GM11168 (cell line): ENCODE results near the gene ABCA13.

ENCODE experiments used
- in situ Hi-C: fragments of 300-500 bp; cut with MboI; formaldehyde crosslinking; loops from one replicate; pipeline ENCODE4 v1.12.0; 2022; ENCODE audit warnings: low sequenced_read_pairs; ENCODE audit not compliant: unreplicated experiment

The ABCA13 gene

DNA sequence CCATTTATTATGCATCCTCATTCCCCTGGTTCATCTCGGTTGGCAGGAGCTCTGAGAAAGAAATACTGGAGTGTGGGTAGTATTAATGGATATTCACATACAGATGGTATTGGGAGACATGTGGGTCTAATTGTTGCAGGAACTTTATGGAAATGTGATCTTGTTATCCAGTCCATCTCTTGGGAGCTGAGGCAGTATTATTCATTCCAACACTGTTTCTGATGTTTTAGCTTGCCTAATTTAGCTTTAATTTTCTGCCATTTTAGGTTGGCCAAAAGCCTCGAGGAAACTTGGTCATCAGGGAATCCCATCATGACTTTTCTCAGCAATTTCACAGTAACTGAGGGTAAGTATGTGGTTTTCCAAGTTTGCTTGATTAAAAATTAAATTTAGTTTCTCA lies 125.7 kb downstream of the ABCA13 start:
- in situ Hi-C loops: no loop called here

DNA sequence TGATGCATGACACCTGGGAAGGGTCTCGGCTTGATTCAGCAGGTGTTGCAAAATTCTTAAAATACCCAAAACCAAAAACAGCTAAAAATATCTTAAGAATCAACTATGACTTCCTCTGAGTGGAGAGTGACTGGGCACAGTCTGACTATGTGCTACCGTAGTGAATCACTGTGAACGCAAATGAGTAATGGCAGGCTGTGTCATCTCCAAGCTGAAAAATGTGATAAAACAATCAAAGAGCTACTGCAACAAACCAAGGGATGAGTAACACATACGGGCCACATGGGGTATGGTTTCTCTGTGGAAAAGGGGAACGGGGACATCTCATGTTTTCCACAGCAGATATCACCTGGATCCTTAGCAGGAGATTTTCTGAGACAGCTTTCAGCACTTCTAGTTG lies 127.5 kb downstream of the ABCA13 start:
- in situ Hi-C loops: no loop called here

DNA sequence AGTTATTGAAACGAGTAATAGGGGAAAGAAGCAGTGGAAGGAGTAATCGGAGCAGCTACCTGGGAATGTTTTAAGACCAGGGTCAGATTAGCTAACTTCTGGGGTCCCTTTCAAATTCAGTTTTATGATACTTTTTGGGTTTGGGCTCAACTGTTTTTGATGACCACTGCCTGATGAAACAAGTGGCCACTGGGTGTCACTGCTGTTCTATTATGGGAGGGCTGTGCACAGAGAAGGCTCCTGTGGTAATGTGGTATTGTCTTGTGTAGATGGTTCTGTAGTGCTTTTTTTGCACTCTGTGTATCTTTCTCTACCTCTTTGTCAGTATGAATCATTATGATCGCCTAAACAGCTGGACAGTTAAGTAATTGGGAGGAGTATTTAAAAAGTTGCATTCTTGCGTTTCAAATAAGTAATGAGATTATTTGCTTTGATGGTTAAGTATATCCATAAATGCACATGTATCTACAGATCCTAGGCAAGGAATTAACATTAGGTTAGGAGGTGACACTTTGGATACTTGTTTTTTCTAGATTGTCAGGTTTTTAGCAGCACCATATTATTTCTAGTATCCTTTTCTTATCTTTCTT lies 128.4 kb downstream of the ABCA13 start:
- in situ Hi-C loops: no loop called here

DNA sequence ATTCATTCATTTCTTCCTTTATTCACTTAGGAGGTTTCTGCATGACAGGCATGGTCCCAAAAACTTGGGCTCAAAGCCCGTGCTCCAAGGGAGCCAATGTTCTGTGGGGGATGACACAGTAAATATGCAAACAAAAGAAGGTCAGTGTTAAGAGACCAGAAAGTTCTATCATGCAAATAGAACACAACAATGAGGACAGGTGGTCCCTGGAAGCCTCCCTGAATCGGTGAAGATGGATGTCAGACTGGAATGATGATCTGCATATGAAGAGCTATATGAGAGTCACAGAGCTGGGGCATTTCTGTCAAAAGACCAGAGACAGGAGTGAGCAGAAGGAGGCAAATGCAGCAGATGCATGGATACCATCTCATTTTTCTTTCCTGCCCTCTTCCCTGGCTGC lies 129.0 kb downstream of the ABCA13 start:
- in situ Hi-C loops: no loop called here

DNA sequence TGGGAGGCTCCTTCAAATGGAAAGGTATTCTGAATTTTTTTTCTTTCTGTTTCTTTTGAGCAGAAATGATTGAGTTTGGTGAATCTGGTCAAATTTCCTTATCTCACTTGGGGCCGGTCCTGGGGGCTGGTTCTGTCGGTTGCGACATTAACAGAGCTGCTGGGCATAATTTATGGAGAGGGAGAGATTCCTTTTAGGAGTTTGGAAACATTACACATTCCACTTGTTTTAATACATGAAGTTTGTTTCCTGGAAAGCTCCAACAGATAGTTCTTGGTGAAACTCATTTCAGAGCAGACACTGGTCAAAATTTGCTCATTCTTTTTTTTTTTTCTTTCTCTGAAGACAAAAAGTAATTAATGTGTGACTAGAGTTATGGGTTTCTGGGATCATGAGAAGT lies 129.9 kb downstream of the ABCA13 start:
- in situ Hi-C loops: no loop called here

DNA sequence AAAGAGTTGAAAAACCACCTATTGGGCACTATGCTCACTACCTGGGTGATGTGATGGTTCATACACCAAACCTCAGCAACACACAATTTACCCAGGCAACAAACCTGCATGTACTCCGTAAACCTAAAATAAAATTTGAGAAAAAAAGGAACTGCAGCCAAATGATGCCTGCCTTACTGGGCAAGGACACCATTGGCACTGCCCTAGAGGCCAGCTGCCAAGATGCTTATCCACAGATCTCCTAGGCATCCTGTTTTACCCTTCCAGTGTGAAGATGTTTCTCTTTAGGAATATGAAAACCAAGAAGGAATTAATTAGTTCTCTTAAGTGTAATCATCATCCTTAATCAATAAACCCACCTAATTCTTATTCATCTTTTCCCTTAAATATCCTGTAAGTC lies 133.4 kb downstream of the ABCA13 start:
- in situ Hi-C loops: no loop called here

DNA sequence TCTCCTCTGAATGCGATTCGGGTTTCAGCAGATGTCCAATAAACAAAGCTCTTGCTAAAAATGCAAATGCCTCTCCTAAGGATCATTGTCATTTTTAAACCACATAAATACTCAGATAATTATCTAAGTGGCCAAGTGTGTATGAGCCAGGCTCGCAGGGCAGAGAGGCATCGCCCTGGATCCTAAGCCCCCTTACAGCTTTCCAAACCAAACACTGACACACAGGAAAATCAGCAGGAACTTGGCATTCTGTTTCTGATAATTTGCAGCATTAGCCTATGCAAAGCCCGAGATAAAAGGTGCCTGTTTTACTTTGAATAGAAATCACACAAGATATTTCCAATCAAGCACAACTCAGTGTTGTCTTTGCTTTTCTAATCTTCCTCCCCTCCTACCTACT lies 134.4 kb downstream of the ABCA13 start:
- in situ Hi-C loops: no loop called here

DNA sequence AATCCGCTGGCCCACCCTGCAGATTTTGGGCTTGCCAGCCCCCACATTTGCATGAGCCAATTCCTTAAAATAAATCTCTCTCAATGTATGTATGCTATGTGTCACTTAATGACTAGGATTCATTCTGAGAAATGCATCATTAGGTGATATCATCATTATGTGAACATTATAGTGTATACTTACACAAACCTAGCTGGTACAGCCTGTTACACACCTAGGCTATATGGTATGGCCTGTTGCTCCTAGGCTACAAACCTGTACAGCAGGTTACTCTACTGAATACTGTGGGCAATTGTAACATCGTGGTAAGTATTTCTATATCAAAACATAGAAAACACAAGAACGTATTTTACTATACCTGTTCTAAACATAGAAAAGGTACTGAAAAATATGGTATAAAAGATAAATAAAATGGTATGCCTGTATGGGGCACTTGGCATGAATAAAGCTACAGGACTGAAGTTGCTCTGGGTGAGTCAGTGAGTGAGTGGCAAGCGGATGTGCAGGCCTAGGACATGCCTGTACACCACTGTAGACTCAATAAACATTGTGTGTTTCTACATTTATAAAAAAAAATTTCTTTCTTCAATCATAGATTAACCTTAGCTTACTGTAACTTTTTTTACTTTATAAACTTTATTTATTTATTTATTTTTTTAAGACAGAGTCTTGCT lies 135.9 kb downstream of the ABCA13 start:
- in situ Hi-C loops: no loop called here

DNA sequence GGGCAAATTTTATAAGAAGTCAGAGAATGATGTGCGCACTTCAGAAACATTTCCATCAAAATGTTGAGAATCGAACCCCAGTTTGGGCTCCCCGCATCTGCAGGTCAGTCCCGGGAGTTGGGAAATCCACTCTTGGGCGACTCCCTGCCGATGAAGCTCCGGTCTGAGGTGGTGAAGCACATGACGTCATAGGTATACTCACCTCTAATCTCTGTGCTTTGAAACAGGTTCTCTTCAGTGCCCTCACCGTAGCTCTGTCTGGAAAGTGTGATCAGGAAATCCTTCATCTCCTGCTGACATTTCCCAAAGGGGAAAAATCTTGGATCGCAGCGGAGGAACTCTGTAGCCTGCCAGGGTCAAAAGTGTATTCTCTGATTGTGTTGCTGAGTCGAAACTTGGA lies 138.5 kb downstream of the ABCA13 start:
- in situ Hi-C loops: no loop called here

DNA sequence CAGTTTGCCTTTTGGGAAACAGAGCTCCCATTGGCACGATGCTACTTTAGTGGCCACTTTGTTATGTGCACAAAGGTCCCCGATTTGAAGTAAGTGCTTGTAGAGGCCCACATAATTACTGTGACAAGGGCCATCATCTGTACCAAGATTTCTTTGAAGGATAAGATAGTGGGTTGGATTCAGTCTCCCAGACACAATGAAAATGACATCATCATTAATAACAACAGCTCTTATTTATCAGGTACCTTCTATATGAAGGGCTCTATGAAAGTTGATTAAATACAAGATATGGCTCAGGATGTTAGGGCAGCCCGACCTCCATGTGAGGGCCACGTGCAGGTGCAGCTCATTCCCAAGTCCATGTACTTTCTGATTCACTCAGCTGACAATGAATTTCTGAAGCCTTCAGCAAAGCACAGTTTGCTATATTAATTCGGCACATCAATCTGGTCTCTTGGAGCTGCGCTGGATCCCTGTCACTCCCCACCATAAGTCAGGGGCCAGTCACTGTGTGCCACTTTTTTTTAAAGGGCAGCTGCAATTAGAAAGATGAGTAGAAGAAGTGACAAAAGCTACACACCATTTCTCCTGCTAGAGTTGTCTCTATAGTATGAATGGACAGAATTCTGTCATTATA lies 140.3 kb downstream of the ABCA13 start:
- in situ Hi-C loops: no loop called here

DNA sequence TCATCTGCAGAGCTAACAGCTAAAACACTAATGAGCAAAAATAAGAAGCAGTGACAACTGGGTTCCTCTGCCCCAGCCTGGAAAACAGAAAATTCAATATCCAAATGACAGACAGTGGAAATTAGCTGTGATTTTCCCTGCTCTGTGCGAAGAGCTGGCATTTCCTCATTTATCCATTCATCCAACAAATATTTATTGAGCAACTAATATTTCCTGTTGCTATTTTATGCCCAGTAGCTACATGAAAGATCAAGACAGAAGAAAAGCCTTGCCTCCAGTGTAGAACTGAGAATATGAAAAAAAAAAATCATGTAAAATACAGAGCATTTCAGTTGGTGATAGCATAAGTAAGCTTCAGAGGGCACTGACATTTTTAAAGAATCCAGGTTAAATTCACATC lies 140.9 kb downstream of the ABCA13 start:
- in situ Hi-C loops: no loop called here

DNA sequence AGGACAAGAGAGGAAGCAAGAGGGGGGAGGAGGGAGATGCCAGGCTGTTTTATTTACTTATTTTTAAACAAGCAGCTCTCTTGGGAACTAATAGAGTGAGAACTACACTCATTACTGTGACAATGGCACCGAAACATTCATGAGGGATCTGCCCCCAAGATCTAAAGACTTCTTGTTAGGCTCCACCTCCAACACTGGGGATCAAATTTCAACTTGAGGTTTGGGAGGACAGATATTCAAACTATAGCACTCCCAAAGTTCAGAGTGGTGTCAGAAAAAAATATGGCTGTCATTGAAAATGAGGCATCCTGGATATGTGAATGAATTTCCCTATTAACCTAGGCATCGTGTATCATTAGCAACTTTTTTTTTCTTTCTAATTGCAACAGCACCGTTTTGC lies 145.5 kb downstream of the ABCA13 start:
- in situ Hi-C loops: no loop called here

DNA sequence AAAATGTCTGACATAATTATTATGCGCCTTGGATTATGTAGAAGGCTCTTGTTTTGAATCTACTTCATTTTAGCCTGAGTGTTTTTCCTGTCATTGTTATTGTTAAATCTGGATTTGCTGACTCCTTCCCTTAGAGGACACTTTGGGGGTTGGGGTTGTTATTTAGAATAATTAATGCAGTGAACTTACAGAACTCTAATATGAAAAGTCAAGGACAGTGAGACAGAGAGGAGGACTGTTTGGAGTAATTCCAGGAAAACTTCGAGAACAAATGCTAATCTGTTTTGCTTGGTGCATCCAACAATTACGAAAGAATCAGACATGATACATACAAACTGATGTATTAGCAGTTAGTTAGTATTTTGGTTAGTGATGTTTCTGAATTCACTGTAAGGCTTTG lies 146.1 kb downstream of the ABCA13 start:
- in situ Hi-C loops: no loop called here

DNA sequence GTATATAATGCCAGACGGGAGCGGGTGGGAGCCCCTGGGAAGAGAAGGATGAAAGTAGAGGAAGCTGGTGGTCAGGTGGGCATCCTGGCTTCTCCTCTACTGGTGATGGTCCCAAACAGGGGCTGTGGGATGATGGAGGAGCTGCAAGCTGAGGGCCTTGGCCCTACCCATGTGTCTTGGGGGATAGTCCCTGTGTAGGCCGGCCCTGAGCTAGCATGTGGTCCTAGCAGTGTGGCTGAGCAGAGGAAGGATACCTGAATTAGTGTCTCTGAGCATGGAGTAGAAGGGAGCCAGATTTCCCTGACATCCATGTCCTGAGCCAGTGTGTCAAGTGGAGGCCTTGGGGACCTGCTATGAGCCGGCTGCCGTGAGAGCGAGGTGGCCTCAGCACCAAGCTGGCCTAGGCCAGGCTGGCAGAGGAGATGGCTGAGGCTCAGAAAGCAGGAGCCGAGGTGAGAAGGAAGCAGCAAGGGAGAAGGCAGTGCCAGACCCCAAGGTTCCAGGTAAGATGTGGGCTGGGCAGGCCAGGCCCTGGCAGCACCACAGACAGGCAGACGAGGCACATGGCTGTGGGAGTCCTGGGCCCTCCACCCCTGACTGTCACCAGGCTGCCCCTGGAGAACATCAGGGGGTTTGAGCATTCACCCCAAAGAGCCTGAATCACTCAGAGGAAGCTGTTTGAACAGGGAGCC lies 150.2 kb downstream of the ABCA13 start:
- in situ Hi-C loops: no loop called here

DNA sequence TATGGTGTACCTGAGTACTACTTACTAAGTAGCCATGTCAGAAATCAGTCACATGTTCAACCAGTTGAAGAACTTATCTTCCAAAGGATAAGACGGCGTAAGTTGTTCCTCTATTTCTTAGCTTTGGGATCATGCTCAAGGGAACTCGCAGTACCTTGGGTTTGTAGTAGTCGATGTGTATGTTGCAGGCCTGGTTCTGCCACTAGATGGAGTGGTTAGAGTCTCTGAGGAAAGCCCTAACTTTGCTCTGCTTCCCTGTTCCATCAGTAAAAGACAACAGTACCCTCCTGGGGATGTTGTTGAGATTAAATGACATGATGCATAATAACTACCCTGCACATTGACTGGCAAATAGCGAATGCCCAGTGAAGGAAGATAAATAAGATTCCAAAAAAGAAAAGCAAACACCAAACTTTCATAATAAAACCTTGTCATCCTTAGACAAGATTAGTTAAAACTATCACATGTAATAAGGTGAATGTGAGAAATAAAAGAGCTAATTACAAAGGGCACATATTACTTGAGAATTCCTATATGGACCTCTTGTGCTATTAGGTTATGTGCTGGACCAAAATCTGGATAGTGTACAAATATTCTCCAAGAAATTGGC lies 165.9 kb downstream of the ABCA13 start:
- in situ Hi-C loops: no loop called here

DNA sequence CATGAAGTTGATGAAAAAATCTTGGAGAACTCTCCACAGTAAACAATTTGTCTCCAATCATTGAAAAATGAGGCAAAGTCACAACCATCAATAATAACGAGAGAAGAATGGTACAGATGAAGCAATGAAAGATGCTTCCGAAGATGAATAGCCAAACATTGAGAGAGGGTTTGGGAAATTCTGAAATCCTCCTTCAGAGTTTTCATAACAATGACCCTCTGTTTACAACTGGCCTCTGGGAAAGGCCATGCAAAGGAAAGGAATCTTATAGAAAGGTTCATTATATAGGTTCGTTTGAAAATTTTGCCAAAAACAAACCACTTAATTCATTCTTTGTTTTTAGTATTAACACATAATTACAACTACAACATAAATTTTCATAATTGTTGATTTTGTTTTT lies 166.5 kb downstream of the ABCA13 start:
- in situ Hi-C loops: no loop called here

DNA sequence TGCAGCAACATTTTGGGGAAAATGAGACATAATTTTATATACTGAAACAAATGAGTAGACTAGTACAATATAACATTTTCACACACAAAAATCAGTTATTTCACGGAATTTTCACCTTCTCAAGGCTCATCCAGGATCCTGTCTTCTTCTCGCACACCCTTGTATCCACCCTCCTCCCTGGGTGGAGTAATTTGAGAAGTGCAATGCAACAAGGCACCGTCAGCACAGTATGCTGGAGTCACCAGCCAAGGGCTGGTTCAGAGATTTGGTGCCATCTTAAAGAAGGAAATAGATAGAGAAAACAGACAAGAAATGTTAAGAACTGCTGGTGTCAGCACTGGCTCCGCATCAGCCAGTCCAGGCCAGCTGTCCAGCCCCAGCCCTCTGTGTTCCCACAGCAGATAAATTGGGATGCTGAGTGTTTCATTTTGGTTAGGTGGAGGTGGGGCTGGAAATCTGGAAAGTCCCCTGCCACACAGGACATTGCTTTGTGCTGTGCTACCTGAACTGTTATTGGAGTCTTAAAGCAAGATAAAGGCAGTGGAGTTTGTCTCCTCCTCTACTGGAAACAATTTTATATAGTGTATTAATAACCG lies 176.1 kb downstream of the ABCA13 start:
- in situ Hi-C loops: no loop called here

DNA sequence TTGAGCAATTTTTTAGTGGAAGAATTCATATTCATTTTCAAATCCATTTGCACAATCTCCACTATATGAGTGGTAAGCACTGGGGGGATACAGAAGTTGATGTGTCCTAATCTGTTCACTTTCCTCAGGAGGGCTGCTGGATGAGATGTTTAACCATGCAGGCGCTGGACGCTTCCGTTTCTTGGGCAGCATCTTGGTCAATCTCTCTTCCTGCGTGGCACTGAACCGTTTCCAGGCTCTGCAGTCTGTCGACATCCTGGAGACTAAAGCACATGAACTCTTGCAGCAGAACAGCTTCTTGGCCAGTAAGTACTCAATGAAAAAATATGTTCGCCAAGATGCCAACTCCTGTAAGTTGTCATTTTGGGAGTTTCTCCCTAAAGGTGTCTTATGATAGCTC lies 179.3 kb downstream of the ABCA13 start:
- in situ Hi-C loops: no loop called here

DNA sequence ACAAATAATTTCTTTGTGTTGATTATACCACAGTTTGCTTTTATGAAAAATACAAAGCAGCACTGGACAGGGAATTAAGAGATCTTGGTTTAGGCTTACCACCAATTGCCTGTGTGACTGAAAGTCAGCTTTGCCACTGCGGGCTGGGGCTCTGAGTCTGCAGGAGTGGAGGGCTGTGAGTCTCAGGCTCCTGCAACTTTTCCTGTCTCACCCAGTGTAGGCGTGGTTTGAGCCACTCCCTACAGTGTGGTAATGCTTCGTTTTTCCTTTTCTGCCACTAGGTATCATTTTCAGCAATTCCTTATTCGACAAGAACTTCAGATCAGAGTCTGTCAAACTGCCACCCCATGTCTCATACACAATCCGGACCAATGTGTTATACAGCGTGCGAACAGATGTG lies 180.6 kb downstream of the ABCA13 start:
- in situ Hi-C loops: no loop called here

DNA sequence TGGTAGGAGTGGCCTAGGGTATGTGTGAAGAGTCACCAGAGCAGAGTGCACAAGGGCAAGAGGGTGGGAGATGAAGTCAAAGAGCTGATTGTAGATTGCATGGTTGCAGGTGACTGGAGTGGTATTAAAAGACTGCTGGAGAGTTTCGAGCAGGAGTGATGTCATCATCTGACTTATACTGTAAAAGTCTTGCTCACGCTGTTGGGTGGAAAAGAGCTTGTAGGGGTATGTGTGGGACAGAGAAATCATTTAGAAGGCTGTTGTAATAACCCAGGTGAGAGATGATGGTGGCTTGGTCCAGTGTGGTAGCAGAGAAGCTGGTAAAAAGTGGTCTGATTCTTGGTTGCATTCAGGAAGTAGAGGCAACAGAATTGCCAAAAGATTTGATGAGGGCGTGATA lies 184.1 kb downstream of the ABCA13 start:
- in situ Hi-C loops: no loop called here

DNA sequence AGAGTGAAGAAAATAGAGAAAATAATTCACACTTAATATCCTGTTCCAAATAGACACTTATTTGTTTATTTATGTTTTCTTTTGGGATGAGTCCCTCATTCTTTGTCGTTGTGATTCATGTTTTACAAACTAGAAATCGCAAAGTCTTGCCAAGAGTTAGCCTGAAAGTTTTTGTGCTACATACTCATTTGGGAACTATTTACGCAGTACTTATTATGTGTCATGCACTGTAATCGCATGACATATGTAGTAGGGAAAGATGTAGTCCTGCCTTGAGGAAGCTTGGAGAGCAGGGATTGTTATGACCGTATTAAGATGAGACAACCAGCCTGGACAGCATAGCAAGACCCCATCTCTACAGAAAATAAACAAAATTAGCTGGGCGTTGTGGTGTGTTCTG lies 189.3 kb downstream of the ABCA13 start:
- in situ Hi-C loops: no loop called here
